Vagina (tissue), 2 donors: ENCODE measurements around the gene SGCA.

Experiments used
- POLR2AphosphoS5 ChIP-seq, 2 donors: sonication (generic); formaldehyde crosslinking; IDR thresholded peaks; one replicate each; pipeline ENCODE4 v1.9.0; 2017; ENCODE audit warnings: antibody characterized with exemption in 2 of 2, mild to moderate bottlenecking in 2 of 2, low read depth in 1 of 2; ENCODE audit not compliant: insufficient read depth in 1 of 2
- TF ChIP-seq, protein P1 (sequence below), 3 experiments: fragments of 450-650 bp in 2 of 3; fragments of 200-600 bp in 1 of 3; sonication (generic) in 1 of 3; IDR thresholded peaks; one replicate each; pipeline ENCODE4 v1.5.1; 2017 to 2019; ENCODE audit warnings: antibody characterized with exemption in 3 of 3, mild to moderate bottlenecking in 2 of 3, moderate library complexity in 2 of 3

DNA sequence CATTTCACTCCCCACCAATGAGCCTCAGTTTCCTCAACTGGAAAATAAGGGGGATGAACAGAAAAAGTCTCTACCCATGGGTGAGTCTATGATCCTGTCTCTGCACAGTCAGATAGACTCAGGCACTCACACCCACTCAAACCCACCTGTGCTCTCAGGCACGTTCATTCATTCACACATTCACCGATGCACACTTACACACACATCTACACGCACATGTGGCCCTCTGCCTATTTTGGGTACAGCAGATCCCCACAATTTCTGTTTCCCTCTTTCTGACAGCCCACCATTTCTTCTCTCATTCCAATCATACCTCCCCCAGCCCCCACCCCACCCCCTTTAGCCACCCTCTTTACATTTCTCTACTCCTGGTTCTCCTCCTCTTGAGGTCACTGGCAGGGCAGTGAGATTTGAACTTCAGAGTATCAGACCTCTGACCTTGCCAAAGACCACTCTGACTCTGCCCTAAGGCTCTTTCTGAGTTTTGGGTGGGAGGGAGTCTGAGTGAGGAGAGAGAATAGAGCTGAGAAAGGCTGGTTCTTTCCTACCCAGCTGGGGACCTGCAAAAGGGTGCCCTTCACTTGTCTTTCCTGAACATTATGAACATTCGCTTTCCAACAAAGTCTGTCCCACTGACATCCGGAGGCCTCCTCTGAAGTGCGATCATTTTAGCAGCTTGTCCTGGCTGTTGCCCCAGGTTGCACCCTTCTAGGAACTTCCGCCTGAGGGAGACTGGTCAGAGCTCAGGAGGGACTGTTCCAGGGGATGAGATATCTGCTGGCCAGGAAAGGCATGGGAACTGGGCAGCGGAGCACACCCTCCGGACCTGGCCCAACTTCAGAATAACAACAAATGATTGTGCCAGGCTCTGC is 45.7 kb downstream of the SGCA start:
- TF ChIP-seq, protein P1, sequence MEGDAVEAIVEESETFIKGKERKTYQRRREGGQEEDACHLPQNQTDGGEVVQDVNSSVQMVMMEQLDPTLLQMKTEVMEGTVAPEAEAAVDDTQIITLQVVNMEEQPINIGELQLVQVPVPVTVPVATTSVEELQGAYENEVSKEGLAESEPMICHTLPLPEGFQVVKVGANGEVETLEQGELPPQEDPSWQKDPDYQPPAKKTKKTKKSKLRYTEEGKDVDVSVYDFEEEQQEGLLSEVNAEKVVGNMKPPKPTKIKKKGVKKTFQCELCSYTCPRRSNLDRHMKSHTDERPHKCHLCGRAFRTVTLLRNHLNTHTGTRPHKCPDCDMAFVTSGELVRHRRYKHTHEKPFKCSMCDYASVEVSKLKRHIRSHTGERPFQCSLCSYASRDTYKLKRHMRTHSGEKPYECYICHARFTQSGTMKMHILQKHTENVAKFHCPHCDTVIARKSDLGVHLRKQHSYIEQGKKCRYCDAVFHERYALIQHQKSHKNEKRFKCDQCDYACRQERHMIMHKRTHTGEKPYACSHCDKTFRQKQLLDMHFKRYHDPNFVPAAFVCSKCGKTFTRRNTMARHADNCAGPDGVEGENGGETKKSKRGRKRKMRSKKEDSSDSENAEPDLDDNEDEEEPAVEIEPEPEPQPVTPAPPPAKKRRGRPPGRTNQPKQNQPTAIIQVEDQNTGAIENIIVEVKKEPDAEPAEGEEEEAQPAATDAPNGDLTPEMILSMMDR (IDR thresholded peaks at IDR 0.05): no peak
- TF ChIP-seq POLR2AphosphoS5 (IDR thresholded peaks at IDR 0.05; ENCODE audit: insufficient read depth in 1 of 2, low read depth in 1 of 2): no peak
